Activated CD4-positive, alpha-beta T cell treated with anti-CD3 and anti-CD28 coated beads, Interleukin-2, amount 50 U/mL, for 24 hours (primary cell): ENCODE results near the gene PHETA2.

Experiments used
- DNase-seq, 2 donors: peaks; one replicate each; pipeline ENCODE4 v3.0.0-alpha.2; 2020; ENCODE audit warnings: low read depth in 1 of 2, low spot score in 1 of 2

The PHETA2 gene, protein sequence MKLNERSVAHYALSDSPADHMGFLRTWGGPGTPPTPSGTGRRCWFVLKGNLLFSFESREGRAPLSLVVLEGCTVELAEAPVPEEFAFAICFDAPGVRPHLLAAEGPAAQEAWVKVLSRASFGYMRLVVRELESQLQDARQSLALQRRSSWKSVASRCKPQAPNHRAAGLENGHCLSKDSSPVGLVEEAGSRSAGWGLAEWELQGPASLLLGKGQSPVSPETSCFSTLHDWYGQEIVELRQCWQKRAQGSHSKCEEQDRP

GRCh38 chr22:42074132-42074811, at the start of gene PHETA2:
Gene PHETA2 (plus strand): TSS chr22:42074248. CDS start chr22:42077294, 3,046 bp downstream.
- peak in 1 of 2 donors; percentile 28 for DNase-seq

- DNase-seq: no peak
Measured at GRCh38 chr22:42025421-42025820, 48.6 kb upstream of the PHETA2 start.

- DNase-seq: no peak
Measured at GRCh38 chr22:42026705-42027104, 47.3 kb upstream of the PHETA2 start.

DNA sequence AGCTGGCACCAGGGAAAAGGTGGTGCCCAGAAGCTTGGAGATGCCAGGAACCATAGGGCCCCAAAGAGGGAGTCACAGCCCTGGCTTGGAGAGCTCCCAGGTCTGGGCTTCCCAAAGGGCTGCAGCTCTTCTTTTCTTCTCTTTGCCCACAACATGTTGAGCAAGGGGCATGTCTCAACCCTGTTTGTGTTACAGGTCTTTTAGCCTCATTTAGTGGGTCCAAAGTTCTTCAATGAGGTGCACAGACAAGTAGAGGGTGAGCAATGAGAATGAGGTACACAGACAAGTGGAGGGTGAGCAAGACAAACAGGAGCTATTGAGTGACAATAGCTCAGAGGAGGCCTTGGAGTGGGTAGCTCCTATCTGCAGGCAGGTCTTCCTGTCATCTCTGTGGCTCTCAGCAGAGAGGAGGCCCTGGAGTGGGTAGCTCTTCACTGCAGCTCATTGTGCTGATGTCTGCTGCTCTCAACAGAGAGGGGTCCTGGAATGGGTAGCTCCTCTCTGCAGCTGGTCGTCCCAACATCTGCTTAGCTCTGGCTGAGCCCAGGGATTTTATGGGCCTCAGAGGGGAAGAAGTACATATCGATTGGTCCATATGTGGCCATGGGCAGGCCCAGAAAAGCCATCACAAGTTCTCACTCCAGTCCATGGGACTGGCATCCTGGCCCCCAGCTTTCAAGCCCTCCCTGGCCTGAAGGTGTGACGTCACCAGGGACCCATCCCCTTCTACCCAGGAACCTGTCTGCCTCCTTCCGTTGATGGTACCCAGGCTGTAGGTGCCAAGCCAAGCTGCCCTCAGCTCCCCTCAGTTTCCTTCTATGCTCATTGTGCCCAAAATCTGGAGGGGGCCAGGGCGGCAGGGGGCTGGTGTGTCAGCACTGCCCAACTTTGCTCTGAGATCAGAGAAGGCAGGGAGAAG, 40.5 kb upstream of the PHETA2 start:
- no peak for DNase-seq

DNA sequence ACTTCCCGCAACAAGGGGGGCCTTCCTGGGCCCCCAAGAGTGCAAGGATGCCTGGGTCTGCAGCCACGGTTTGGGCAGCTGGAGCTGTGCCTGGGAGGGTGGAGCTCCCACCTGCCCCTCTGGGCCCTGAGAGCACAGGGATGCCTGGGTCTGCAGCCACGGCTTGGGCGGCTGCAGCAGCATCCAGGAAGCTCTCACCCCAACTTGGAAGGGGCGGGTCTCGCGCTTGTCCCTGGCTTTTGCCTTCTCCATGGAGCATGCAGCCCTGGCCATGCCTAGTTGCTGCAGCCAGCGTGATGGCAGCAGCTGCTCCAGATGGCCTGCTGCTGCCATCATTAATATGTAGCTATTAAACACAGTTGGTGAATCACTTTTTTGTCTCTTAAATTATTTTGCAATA, 38.8 kb upstream of the PHETA2 start:
- DNase-seq: no peak

GRCh38 chr22:42039271-42039670, 34.8 kb upstream of the PHETA2 start:
- no peak for DNase-seq

- no peak for DNase-seq
Measured at GRCh38 chr22:42041784-42042183, 32.3 kb upstream of the PHETA2 start.

GRCh38 chr22:42050641-42051180, 23.3 kb upstream of the PHETA2 start:
- DNase-seq: no peak

- DNase-seq: no peak
Measured at GRCh38 chr22:42052765-42053164, 21.3 kb upstream of the PHETA2 start.

GRCh38 chr22:42056757-42057511, 17.1 kb upstream of the PHETA2 start:
- DNase-seq: no peak

- DNase-seq: no peak
Measured at GRCh38 chr22:42060489-42060888, 13.6 kb upstream of the PHETA2 start.

DNA sequence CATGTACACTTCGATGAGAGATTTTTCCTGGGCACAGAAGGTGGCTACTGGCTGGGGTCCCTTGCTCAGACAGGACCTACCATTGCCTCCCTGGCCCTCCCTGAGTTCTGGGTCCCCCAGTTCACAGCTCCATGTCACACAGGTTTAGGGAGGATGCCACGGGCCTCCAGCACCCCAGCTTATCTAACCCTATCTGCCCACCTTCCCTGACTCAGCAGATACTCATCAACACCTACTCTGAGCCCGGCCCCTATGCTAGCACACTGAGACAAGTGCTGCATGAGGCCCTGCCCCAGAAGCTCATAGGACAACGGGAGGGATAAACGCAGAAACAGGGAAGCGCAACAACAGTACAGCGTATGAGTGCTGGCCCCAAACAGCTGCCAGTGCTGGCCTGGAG, 13.0 kb upstream of the PHETA2 start:
- DNase-seq: no peak

- DNase-seq: no peak
Measured at GRCh38 chr22:42062506-42063170, 11.4 kb upstream of the PHETA2 start.

GRCh38 chr22:42064629-42065028, 9.4 kb upstream of the PHETA2 start:
- DNase-seq: no peak

DNA sequence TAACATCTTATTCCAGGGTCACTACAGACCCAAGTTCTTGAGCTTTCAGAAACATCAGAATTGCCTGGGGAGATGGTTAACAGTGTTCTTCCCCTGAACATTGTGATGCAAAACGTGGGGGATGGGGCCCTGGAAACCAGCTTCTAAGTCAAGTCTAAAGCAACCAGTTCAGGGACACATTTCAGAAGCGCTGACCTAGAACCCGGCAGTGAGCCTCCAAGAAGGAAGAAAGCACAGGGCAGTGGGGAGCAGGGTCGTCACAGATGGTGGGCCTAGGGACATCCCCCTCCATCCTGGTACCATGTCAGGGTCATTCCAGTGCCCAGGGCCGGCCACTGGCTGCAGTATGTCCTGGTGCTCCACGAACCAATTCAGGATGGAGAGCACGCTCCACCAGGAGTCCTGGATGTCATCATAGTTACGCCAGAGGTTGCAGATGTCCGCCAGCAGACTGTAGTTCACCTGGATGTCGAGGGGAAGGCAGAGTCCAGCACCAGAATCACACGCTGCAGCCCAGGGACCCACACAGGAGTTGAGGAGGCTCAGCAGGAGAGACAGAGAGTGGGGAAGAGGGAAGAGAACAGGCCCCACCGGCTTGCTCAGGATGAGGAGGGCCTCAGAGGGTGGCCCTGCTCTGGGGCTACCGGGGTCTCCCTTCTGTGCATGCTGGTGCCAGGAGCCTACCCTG, 8.5 kb upstream of the PHETA2 start:
- DNase-seq: no peak

GRCh38 chr22:42066126-42066761, 7.8 kb upstream of the PHETA2 start:
- no peak for DNase-seq

DNA sequence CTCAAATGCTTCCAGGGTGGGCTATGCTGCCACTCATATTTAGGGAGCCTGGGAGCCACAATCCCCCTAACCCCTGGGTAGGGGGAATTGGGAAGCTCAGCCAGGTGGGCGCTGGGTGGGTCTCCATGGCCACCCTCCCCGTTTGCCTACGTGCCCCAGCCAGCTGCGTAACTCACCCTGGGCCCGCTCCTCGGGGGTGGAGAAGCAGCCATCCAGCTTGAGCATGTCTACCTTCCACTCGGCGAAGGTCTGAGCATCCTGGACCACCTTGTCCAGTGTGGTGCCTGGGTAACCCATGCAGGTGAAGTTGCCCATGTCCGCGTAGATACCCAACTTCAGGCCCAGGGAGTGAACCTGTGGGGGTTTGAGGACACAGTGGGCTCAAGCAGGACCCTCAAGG, 7.1 kb upstream of the PHETA2 start:
- DNase-seq: no peak

- DNase-seq: no peak
Measured at GRCh38 chr22:42067671-42068251, 6.3 kb upstream of the PHETA2 start.

DNA sequence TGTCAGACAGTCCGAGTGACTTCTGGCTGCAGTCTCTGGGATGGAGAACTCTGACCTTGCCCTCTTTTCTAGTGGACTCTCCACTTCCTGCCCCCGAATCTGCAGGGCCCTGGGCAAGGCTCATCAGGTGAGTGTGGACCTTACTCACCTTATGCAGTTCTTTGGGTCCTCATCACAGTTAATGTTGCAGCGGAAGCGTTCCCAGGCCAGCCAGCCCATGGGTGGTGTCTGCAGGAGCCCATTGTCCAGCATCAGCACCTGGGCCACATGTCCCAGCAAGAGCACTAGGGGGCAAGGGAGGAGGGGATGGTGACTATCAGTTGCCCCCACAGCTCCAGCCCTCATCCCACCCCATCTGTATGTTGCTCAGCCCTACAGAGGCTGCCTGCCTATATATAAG, 5.8 kb upstream of the PHETA2 start:
- no peak for DNase-seq
